Ascending aorta (tissue), 2 donors: ENCODE results near the gene ACOXL. TPM values are rescaled to one million over a fixed set of nuclear protein-coding genes. Genes with fewer than 3 reads are reported as not detected.

Source experiments
- DNase-seq, 2 donors: peaks; one replicate each; pipeline ENCODE4 v3.0.0-alpha.2; 2019; ENCODE audit warnings: low spot score in 2 of 2
- H3K27ac ChIP-seq, 2 donors: fragments of 200-600 bp; sonication (generic); one replicate each; pipeline ENCODE4 v1.5.1; 2016 to 2017; ENCODE audit warnings: mild to moderate bottlenecking in 1 of 2
- H3K27me3 ChIP-seq: fragments of 200-600 bp; sonication (generic); one replicate; pipeline ENCODE4 v1.5.1; 2017
- H3K36me3 ChIP-seq, 2 donors: fragments of 200-600 bp; sonication (generic); one replicate each; pipeline ENCODE4 v1.5.1; 2016
- H3K4me1 ChIP-seq, 2 donors: fragments of 200-600 bp; sonication (generic); one replicate each; pipeline ENCODE4 v1.5.1; 2016 to 2017; ENCODE audit warnings: mild to moderate bottlenecking in 1 of 2
- H3K4me3 ChIP-seq, 2 donors: fragments of 200-600 bp; sonication (generic); one replicate each; pipeline ENCODE4 v1.5.1; 2016 to 2017; ENCODE audit warnings: mild to moderate bottlenecking in 1 of 2
- H3K9me3 ChIP-seq, 2 donors: fragments of 200-600 bp; sonication (generic); one replicate each; pipeline ENCODE4 v1.5.1; 2016
- intact Hi-C: fragments of 100-400 bp; cut with DNase I; formaldehyde crosslinking; loops from one replicate; pipeline ENCODE4 v1.15.1; 2023
- total RNA-seq: library from RNA; depleted of rRNA; stranded (reverse); fragments of >200 nt; gene quantifications from one replicate; pipeline ENCODE4 v1.1.0, GENCODE V29; 2016
- TF ChIP-seq, protein P1 (sequence below), 3 experiments: fragments of 200-600 bp in 2 of 3; fragments of 450-650 bp in 1 of 3; sonication (generic) in 2 of 3; IDR thresholded peaks; one replicate each; pipeline ENCODE4 v1.5.1; 2016 to 2019; ENCODE audit warnings: antibody characterized with exemption in 3 of 3, mild to moderate bottlenecking in 1 of 3, moderate library complexity in 1 of 3

ACOXL gene
- total RNA-seq, 1 donor from 2014 or later, result not detected

DNA sequence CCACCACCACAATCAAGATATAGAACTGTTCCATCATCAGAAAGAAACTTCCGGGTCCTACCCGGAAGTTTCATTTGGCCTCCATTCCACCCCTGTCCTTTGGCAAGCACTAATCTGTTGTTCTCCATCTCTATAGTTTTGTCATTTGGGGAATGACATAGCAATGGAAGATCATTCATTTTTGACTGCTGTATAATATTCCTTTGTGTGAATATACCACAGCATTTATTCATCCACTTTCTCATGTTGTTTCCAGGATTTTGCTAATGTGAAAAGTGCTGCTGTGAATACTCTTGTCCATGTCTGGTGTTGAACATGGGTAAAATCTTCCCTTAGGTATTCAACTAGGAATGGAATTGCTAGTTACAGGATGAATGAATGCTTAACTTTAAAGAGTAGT lies 53.1 kb downstream of the ACOXL start:
- no peaks in the 10 kb centered on the region for H3K9me3 ChIP-seq
- H3K36me3 ChIP-seq, result no peaks in the 10 kb centered on the region
- no peak for DNase-seq
- intact Hi-C loops, result no loop called here
- no peaks in the 10 kb centered on the region for H3K27me3 ChIP-seq
- TF ChIP-seq, protein P1, sequence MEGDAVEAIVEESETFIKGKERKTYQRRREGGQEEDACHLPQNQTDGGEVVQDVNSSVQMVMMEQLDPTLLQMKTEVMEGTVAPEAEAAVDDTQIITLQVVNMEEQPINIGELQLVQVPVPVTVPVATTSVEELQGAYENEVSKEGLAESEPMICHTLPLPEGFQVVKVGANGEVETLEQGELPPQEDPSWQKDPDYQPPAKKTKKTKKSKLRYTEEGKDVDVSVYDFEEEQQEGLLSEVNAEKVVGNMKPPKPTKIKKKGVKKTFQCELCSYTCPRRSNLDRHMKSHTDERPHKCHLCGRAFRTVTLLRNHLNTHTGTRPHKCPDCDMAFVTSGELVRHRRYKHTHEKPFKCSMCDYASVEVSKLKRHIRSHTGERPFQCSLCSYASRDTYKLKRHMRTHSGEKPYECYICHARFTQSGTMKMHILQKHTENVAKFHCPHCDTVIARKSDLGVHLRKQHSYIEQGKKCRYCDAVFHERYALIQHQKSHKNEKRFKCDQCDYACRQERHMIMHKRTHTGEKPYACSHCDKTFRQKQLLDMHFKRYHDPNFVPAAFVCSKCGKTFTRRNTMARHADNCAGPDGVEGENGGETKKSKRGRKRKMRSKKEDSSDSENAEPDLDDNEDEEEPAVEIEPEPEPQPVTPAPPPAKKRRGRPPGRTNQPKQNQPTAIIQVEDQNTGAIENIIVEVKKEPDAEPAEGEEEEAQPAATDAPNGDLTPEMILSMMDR (IDR thresholded peaks at IDR 0.05), result no peak
- no peak overlapping the region for H3K4me3 ChIP-seq
- H3K4me1 ChIP-seq, result no peaks in the 10 kb centered on the region
- H3K27ac ChIP-seq, result no peak overlapping the region

DNA sequence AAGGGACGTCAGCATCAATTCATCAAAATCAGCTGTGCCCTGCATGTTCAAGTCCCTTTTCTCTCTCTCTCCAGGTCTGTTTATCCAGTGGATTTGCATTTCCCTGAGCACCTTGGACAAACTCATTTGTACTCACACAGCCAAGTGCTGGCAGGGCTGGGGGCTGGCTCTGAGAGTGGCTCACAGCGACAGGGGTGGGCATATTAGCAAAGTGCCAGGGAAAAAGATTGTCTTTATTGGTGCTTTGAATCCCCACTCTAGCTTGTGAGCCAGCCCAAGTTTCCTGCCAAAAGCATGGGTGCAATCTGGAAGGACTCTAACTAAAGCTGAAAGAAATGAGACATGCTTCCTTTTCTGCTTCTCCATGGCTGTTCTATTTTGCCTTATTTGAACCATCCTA lies 56.6 kb downstream of the ACOXL start:
- Histone ChIP-seq H3K4me3 (no peak overlapping the region), H3K36me3 (no peaks in the 10 kb centered on the region), H3K27ac (no peak overlapping the region), H3K27me3 (no peaks in the 10 kb centered on the region), H3K4me1 (no peaks in the 10 kb centered on the region), H3K9me3 (no peaks in the 10 kb centered on the region)
- DNase-seq, result no peak
- TF ChIP-seq, protein P1 (IDR thresholded peaks at IDR 0.05), result no peak
- intact Hi-C loops, result no loop called here

DNA sequence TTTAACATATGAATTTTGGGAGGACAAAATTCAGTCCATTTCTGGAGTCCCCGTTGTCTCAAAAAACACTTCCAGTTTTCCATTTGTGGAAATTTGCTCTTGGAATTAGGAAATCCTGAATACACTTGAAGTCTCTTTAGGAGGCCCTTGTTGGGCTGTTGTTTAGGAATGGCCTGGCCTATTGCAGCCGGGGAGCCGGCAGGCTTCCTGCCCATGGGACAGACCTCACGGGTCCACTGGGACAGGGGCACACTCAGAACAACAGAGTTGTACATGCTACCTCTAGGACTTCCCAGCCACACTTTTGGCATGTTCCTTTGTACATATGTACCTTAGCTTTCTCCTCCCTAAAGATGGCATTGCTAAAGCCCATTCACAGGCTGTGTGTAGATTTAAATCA lies 57.3 kb downstream of the ACOXL start:
- intact Hi-C loops, result no loop called here

DNA sequence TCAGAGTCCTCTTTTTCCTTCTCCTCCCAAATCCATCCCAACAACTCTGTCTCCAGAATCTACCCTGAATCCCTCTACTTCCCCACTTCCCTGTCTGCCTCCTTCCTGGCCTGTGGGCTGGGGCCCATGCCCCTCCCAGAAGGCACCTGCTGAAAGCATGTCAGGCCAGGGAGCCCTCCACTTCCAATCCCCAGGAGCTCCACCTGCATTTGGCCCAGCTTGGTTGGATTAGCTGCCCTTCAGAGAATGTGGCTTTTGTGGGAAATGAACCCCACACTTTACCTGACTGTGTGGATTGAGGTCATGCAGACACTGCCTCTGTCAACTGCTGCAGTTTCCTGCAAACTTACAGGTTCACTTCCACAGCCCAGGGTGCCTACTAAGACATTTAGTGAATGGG lies 58.5 kb downstream of the ACOXL start:
- H3K9me3 ChIP-seq, result no peaks in the 10 kb centered on the region
- no peaks in the 10 kb centered on the region for H3K36me3 ChIP-seq
- intact Hi-C loops, result no loop called here
- TF ChIP-seq, protein P1 (IDR thresholded peaks at IDR 0.05), result no peak
- no peaks in the 10 kb centered on the region for H3K27me3 ChIP-seq
- H3K4me1 ChIP-seq, result no peaks in the 10 kb centered on the region
- no peak overlapping the region for H3K27ac ChIP-seq
- no peak overlapping the region for H3K4me3 ChIP-seq
- no peak for DNase-seq

More for the DNA sequence above, 57.3 kb downstream of the ACOXL start:
- no peak for DNase-seq
- Histone ChIP-seq H3K27me3 (no peaks in the 10 kb centered on the region), H3K4me1 (no peaks in the 10 kb centered on the region), H3K4me3 (no peak overlapping the region), H3K27ac (no peak overlapping the region), H3K36me3 (no peaks in the 10 kb centered on the region), H3K9me3 (no peaks in the 10 kb centered on the region)
- TF ChIP-seq, protein P1 (IDR thresholded peaks at IDR 0.05), result no peak

DNA sequence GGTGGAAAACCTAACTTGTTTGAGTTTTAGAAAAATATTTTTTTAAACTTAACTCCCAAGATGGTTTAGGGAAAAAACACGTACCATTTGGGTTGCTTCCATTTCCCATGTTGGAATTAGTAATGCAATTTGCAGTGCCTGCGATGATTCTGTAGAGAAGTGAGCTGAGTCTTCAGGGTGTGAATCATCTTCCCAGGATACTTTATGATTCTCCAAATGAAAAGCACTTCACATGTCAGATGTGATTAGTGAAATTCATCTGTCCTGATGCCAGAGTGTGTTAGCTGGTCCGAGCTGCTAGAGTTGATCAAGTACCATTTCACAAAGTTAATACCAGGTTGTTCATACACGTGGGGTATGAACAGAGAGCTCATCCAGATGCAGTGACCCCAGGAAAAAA lies 59.1 kb downstream of the ACOXL start:
- intact Hi-C loops, result no loop called here
- no peak for DNase-seq
- H3K4me3 ChIP-seq, result no peak overlapping the region
- TF ChIP-seq, protein P1 (IDR thresholded peaks at IDR 0.05), result no peak
- H3K4me1 ChIP-seq, result no peaks in the 10 kb centered on the region
- no peaks in the 10 kb centered on the region for H3K9me3 ChIP-seq
- H3K27ac ChIP-seq, result no peak overlapping the region
- no peaks in the 10 kb centered on the region for H3K27me3 ChIP-seq
- no peaks in the 10 kb centered on the region for H3K36me3 ChIP-seq

DNA sequence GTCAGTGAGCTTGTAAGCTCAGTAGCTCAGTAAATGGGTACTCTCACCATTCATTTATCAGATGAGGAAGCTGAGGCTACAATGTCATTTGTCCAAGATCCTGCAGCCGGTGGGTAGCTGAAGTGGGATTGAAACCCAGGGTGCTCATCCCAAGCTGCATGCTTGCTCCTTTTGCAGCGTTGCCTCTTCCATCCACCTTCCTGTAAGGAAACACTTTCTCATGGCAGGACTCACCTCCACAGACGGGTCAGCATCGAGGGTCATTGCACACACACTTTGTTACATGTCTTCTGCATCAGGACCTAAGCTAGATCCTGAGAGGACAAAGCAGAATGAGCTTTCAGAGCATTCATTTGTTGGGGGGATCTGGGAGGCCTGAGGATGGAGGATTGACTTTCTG lies 60.7 kb downstream of the ACOXL start:
- no peaks in the 10 kb centered on the region for H3K36me3 ChIP-seq
- no peak for DNase-seq
- H3K4me1 ChIP-seq, result no peaks in the 10 kb centered on the region
- H3K27me3 ChIP-seq, result no peaks in the 10 kb centered on the region
- no peak overlapping the region for H3K4me3 ChIP-seq
- TF ChIP-seq, protein P1 (IDR thresholded peaks at IDR 0.05), result no peak
- no peak overlapping the region for H3K27ac ChIP-seq
- no peaks in the 10 kb centered on the region for H3K9me3 ChIP-seq
- intact Hi-C loops, result no loop called here
